ENCODE results near the gene FBLN2. TPM values are rescaled to one million over a fixed set of nuclear protein-coding genes. Genes with fewer than 3 reads are reported as not detected.

FBLN2 gene
- total and polyA plus RNA-seq, 4 donors = 1.3 to 9.1 (median 4.3) TPM

GRCh38 chr3:13660042-13660874 is 111.3 kb downstream of the FBLN2 start:
- Histone ChIP-seq H3K27me3 (ENCODE audit: control insufficient read depth in 4 of 4, insufficient read depth in 4 of 4, low read length in 3 of 4) (peaks cover 0 to 4% (median 0%) of the 10 kb centered on the region in 4 donors), H3K9ac (ENCODE audit: low read depth in 1 of 2, low read length in 2 of 2) (no peak overlapping the region), H3K27ac (ENCODE audit: low read depth in 1 of 2, low read length in 2 of 2) (no peak overlapping the region), H3K4me1 (ENCODE audit: control insufficient read depth in 4 of 4, insufficient read depth in 4 of 4, low read length in 3 of 4) (peaks cover 0 to under 1% (median 0%) of the 10 kb centered on the region in 4 donors), H3K9me3 (ENCODE audit: control insufficient read depth in 4 of 4, low read length in 3 of 4) (no peaks in the 10 kb centered on the region), H3K4me3 (ENCODE audit: low read depth in 1 of 3, low read length in 3 of 3) (no peak overlapping the region), H3K36me3 (ENCODE audit: control insufficient read depth in 4 of 4, insufficient read depth in 3 of 4, low read depth in 1 of 4, low read length in 3 of 4) (no peaks in the 10 kb centered on the region)
- DNase-seq (ENCODE audit: low spot score) = no peak
- WGBS = 96% methylated on average over 3 of the region's 3 CpGs
- no peak for TF ChIP-seq HNF4A (conservative IDR thresholded peaks at IDR 0.05)
- no peak for TF ChIP-seq FOXA1 (IDR thresholded peaks at IDR 0.05)
- TF ChIP-seq, protein P1, sequence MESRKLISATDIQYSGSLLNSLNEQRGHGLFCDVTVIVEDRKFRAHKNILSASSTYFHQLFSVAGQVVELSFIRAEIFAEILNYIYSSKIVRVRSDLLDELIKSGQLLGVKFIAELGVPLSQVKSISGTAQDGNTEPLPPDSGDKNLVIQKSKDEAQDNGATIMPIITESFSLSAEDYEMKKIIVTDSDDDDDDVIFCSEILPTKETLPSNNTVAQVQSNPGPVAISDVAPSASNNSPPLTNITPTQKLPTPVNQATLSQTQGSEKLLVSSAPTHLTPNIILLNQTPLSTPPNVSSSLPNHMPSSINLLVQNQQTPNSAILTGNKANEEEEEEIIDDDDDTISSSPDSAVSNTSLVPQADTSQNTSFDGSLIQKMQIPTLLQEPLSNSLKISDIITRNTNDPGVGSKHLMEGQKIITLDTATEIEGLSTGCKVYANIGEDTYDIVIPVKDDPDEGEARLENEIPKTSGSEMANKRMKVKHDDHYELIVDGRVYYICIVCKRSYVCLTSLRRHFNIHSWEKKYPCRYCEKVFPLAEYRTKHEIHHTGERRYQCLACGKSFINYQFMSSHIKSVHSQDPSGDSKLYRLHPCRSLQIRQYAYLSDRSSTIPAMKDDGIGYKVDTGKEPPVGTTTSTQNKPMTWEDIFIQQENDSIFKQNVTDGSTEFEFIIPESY (IDR thresholded peaks at IDR 0.05) = no peak
- TF ChIP-seq RAD21 (IDR thresholded peaks at IDR 0.05) = no peak
- TF ChIP-seq MAX (IDR thresholded peaks at IDR 0.05) = no peak
- TF ChIP-seq FOXA2 (IDR thresholded peaks at IDR 0.05) = no peak
- TF ChIP-seq JUND (IDR thresholded peaks at IDR 0.05) = no peak
- TF ChIP-seq NR2F2 (IDR thresholded peaks at IDR 0.05) = no peak

DNA sequence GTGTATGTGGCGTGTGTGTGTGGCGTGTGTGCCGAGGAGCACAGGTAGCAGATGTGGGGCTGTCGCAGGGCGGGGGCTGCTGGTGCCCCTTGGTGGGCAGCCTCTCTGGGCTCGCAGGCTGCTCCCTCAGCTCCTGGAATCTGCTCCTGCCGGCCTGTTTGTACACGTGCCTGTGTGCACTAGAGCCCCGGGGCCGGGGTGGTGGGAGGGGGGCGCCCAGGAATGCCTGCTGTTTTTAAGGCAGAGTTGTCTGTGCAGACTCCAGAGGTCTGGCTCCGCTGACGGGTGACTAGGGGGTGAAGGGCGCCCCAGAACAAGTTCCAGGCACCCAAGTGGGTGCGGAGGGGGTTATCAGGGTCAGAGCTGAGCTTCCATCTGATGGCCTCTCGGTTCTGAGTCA is 112.2 kb downstream of the FBLN2 start:
- Histone ChIP-seq H3K4me1 (ENCODE audit: control insufficient read depth in 4 of 4, insufficient read depth in 4 of 4, low read length in 3 of 4) (no peaks in the 10 kb centered on the region), H3K27me3 (ENCODE audit: control insufficient read depth in 4 of 4, insufficient read depth in 4 of 4, low read length in 3 of 4) (peaks cover 0 to 4% (median 0%) of the 10 kb centered on the region in 4 donors), H3K9me3 (ENCODE audit: control insufficient read depth in 4 of 4, low read length in 3 of 4) (no peaks in the 10 kb centered on the region), H3K36me3 (ENCODE audit: control insufficient read depth in 4 of 4, insufficient read depth in 3 of 4, low read depth in 1 of 4, low read length in 3 of 4) (no peaks in the 10 kb centered on the region), H3K27ac (ENCODE audit: low read depth in 1 of 2, low read length in 2 of 2) (no peak overlapping the region), H3K9ac (ENCODE audit: low read depth in 1 of 2, low read length in 2 of 2) (no peak overlapping the region), H3K4me3 (ENCODE audit: low read depth in 1 of 3, low read length in 3 of 3) (no peak overlapping the region)
- no peak for DNase-seq (ENCODE audit: low spot score)
- no peak for TF ChIP-seq YY1 (IDR thresholded peaks at IDR 0.05)
- no peak for TF ChIP-seq FOXA2 (IDR thresholded peaks at IDR 0.05)
- no peak for TF ChIP-seq EGR1 (IDR thresholded peaks at IDR 0.05; ENCODE audit: low read depth in 2 of 2)
- WGBS = 89% methylated on average over 16 of the region's 16 CpGs

- Histone ChIP-seq H3K27me3 (ENCODE audit: control insufficient read depth in 4 of 4, insufficient read depth in 4 of 4, low read length in 3 of 4) (no peaks in the 10 kb centered on the region), H3K27ac (ENCODE audit: low read depth in 1 of 2, low read length in 2 of 2) (no peak overlapping the region), H3K9ac (ENCODE audit: low read depth in 1 of 2, low read length in 2 of 2) (no peak overlapping the region), H3K9me3 (ENCODE audit: control insufficient read depth in 4 of 4, low read length in 3 of 4) (no peaks in the 10 kb centered on the region), H3K36me3 (ENCODE audit: control insufficient read depth in 4 of 4, insufficient read depth in 3 of 4, low read depth in 1 of 4, low read length in 3 of 4) (no peaks in the 10 kb centered on the region), H3K4me3 (ENCODE audit: low read depth in 1 of 3, low read length in 3 of 3) (no peak overlapping the region), H3K4me1 (ENCODE audit: control insufficient read depth in 4 of 4, insufficient read depth in 4 of 4, low read length in 3 of 4) (no peaks in the 10 kb centered on the region)
- DNase-seq (ENCODE audit: low spot score) = no peak
- WGBS = 92% methylated on average over 22 of the region's 22 CpGs
- TF ChIP-seq RAD21 (IDR thresholded peaks at IDR 0.05) (no peak), RXRA (IDR thresholded peaks at IDR 0.05) (no peak), EGR1 (IDR thresholded peaks at IDR 0.05; ENCODE audit: low read depth in 2 of 2) (no peak)
These were observed 113.4 kb downstream of the FBLN2 start for GRCh38 chr3:13662238-13662847.
